ENCODE measurements around the gene KLHL1. TPM values are rescaled to one million over a fixed set of nuclear protein-coding genes. Genes with fewer than 3 reads are reported as not detected.

KLHL1 gene
- total and polyA plus RNA-seq, 9 of the 15 experiments (the other 6 are each of a cell fraction or from before 2014, with no cell fraction given): not detected

DNA sequence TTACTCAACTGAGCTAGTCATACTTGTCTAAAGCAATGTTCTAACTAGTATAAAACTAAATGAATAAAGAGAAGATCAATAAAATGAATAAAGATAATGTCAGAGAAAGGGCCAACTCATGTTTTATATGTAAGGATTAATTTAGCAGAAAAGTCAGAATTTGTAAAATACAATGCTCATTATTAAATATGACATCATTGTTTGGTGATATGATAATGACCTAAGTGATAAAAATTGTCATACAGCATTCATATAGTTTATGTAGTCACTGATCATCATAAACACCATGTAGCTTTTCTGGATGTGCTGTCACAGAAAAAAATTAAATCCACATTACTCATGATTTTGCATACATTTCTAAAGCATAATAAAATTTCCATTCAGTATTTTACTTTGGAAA, 3.8 kb downstream of the KLHL1 start (continued):
- TF ChIP-seq, protein P1, sequence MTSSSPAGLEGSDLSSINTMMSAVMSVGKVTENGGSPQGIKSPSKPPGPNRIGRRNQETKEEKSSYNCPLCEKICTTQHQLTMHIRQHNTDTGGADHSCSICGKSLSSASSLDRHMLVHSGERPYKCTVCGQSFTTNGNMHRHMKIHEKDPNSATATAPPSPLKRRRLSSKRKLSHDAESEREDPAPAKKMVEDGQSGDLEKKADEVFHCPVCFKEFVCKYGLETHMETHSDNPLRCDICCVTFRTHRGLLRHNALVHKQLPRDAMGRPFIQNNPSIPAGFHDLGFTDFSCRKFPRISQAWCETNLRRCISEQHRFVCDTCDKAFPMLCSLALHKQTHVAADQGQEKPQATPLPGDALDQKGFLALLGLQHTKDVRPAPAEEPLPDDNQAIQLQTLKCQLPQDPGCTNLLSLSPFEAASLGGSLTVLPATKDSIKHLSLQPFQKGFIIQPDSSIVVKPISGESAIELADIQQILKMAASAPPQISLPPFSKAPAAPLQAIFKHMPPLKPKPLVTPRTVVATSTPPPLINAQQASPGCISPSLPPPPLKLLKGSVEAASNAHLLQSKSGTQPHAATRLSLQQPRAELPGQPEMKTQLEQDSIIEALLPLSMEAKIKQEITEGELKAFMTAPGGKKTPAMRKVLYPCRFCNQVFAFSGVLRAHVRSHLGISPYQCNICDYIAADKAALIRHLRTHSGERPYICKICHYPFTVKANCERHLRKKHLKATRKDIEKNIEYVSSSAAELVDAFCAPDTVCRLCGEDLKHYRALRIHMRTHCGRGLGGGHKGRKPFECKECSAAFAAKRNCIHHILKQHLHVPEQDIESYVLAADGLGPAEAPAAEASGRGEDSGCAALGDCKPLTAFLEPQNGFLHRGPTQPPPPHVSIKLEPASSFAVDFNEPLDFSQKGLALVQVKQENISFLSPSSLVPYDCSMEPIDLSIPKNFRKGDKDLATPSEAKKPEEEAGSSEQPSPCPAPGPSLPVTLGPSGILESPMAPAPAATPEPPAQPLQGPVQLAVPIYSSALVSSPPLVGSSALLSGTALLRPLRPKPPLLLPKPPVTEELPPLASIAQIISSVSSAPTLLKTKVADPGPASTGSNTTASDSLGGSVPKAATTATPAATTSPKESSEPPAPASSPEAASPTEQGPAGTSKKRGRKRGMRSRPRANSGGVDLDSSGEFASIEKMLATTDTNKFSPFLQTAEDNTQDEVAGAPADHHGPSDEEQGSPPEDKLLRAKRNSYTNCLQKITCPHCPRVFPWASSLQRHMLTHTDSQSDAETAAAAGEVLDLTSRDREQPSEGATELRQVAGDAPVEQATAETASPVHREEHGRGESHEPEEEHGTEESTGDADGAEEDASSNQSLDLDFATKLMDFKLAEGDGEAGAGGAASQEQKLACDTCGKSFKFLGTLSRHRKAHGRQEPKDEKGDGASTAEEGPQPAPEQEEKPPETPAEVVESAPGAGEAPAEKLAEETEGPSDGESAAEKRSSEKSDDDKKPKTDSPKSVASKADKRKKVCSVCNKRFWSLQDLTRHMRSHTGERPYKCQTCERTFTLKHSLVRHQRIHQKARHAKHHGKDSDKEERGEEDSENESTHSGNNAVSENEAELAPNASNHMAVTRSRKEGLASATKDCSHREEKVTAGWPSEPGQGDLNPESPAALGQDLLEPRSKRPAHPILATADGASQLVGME (CRISPR knock-in tag; IDR thresholded peaks at IDR 0.05): no peak
- TF ChIP-seq RFX1 (IDR thresholded peaks at IDR 0.05) (no peak), GABPB2 (CRISPR knock-in tag; conservative IDR thresholded peaks at IDR 0.05) (no peak), CCAR2 (IDR thresholded peaks at IDR 0.05; ENCODE audit: low read depth, low read length) (no peak)
- TF ChIP-seq, protein P2, sequence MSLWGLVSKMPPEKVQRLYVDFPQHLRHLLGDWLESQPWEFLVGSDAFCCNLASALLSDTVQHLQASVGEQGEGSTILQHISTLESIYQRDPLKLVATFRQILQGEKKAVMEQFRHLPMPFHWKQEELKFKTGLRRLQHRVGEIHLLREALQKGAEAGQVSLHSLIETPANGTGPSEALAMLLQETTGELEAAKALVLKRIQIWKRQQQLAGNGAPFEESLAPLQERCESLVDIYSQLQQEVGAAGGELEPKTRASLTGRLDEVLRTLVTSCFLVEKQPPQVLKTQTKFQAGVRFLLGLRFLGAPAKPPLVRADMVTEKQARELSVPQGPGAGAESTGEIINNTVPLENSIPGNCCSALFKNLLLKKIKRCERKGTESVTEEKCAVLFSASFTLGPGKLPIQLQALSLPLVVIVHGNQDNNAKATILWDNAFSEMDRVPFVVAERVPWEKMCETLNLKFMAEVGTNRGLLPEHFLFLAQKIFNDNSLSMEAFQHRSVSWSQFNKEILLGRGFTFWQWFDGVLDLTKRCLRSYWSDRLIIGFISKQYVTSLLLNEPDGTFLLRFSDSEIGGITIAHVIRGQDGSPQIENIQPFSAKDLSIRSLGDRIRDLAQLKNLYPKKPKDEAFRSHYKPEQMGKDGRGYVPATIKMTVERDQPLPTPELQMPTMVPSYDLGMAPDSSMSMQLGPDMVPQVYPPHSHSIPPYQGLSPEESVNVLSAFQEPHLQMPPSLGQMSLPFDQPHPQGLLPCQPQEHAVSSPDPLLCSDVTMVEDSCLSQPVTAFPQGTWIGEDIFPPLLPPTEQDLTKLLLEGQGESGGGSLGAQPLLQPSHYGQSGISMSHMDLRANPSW (CRISPR knock-in tag; IDR thresholded peaks at IDR 0.05): no peak
- TF ChIP-seq, protein P3, sequence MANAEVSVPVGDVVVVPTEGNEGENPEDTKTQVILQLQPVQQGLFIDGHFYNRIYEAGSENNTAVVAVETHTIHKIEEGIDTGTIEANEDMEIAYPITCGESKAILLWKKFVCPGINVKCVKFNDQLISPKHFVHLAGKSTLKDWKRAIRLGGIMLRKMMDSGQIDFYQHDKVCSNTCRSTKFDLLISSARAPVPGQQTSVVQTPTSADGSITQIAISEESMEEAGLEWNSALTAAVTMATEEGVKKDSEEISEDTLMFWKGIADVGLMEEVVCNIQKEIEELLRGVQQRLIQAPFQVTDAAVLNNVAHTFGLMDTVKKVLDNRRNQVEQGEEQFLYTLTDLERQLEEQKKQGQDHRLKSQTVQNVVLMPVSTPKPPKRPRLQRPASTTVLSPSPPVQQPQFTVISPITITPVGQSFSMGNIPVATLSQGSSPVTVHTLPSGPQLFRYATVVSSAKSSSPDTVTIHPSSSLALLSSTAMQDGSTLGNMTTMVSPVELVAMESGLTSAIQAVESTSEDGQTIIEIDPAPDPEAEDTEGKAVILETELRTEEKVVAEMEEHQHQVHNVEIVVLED (CRISPR knock-in tag; IDR thresholded peaks at IDR 0.05): no peak
